ENCODE measurements around the gene TSACC. TPM values are rescaled to one million over a fixed set of nuclear protein-coding genes. Genes with fewer than 3 reads are reported as not detected.
"Not testable (repeated sequence)": the region's sequence is repeated elsewhere in the genome, so short reads cannot be mapped to it uniquely, and the experiment has no call there.

TSACC gene
- total and polyA plus RNA-seq, 12 donors = 0.70 to 4.2 (median 0.90) TPM; not detected in 3

- 32 to 43% (median 36%) methylated on average over 34 of the region's 34 CpGs for WGBS, 4 donors
- H3K36me3 ChIP-seq (replicated peaks in 1 of 2) = peaks cover 0 to 35% of the 10 kb centered on the region in 2 donors
- H3K4me3 ChIP-seq = peak overlapping the region; percentile 60 to 95 (median 86)
- peaks cover 15 to 22% of the 10 kb centered on the region in 2 donors for H3K4me1 ChIP-seq (replicated peaks in 1 of 2)
- H3K27me3 ChIP-seq = no peaks in the 10 kb centered on the region
- DNase-seq = peak in 2 of 7 donors; percentile 17 to 62
- no peaks in the 10 kb centered on the region for H3K9me3 ChIP-seq (replicated peaks in 1 of 3)
- peak overlapping the region in 4 of 5 donors; percentile 76 to 85 (median 82) for H3K27ac ChIP-seq
- TF ChIP-seq, protein P1, sequence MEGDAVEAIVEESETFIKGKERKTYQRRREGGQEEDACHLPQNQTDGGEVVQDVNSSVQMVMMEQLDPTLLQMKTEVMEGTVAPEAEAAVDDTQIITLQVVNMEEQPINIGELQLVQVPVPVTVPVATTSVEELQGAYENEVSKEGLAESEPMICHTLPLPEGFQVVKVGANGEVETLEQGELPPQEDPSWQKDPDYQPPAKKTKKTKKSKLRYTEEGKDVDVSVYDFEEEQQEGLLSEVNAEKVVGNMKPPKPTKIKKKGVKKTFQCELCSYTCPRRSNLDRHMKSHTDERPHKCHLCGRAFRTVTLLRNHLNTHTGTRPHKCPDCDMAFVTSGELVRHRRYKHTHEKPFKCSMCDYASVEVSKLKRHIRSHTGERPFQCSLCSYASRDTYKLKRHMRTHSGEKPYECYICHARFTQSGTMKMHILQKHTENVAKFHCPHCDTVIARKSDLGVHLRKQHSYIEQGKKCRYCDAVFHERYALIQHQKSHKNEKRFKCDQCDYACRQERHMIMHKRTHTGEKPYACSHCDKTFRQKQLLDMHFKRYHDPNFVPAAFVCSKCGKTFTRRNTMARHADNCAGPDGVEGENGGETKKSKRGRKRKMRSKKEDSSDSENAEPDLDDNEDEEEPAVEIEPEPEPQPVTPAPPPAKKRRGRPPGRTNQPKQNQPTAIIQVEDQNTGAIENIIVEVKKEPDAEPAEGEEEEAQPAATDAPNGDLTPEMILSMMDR (IDR thresholded peaks at IDR 0.05) = no peak
- TF ChIP-seq POLR2A (IDR thresholded peaks at IDR 0.05) = no peak
- intact Hi-C loops (cut with DNase I) = no loop called here
Measured at GRCh38 chr1:156337052-156337887, 1.1 kb upstream of the TSACC start.

DNA sequence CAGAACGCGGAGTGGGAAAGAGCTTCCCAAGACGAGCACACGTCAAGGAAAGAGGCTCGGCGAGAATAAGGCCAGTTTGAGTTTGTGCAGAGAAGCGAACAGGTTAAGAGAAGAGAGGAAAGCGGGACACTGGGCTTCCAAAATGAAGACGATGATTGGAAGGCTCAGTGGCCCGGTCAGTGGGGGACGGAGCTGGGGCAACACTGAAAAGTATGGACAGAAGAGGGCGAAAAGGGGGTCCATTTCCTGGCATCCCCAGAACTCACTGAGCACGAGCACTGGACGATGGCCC, 492 bp upstream of the TSACC start:
- peaks cover 0 to 30% of the 10 kb centered on the region in 2 donors for H3K36me3 ChIP-seq (replicated peaks in 1 of 2)
- no peaks in the 10 kb centered on the region for H3K9me3 ChIP-seq (replicated peaks in 1 of 3)
- peaks cover 15 to 22% of the 10 kb centered on the region in 2 donors for H3K4me1 ChIP-seq (replicated peaks in 1 of 2)
- DNase-seq = no peak
- intact Hi-C loops (cut with DNase I) = no loop called here
- no peaks in the 10 kb centered on the region for H3K27me3 ChIP-seq
- TF ChIP-seq, protein P1 (IDR thresholded peaks at IDR 0.05) = no peak
- H3K4me3 ChIP-seq = peak overlapping the region; percentile 60 to 95 (median 86)
- peak overlapping the region in 4 of 5 donors; percentile 76 to 85 (median 82) for H3K27ac ChIP-seq
- 0 to 1% (median 0%) methylated on average over 12 to 14 of the region's 14 CpGs for WGBS, 4 donors

DNA sequence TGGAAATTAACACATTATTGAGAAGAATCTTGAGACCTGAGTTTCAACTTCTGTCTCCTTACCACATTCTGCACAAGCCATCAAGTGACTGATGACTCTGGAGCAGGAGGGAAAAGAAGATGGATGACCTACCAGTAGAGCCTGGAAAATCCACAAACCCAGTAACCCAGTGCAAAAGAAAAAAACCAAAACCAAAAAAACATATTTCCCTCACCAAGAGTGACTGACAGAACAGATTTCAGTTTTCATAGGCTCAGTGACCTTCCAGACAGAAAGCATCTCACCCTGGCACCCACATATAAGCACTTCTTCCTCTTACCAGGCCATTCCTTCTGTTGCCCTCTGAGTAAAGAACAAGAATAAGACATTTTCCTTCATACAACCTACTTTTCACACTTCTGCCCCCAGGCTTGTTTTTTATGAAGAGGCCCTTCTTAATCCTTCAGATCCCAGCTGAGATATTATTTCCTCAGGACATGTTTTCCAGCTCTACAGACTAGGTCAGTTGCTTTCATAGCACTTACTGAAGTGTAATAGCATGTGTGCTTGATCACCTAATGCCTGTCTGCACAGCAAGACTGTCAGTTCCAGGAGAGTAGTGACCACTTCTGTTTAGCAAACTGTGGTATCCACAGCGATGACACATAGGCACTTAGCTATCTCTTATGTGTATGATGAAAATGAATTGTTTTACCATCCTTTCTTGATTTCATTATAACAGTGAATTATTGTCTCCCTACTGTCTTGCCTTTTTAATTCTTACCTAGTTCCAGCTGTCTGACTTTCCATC, 4.0 kb downstream of the TSACC start:
- Histone ChIP-seq H3K4me3 (no peak overlapping the region), H3K36me3 (replicated peaks in 1 of 2) (no peaks in the 10 kb centered on the region), H3K9me3 (replicated peaks in 1 of 3) (no peaks in the 10 kb centered on the region), H3K27me3 (no peaks in the 10 kb centered on the region), H3K27ac (no peak overlapping the region), H3K4me1 (replicated peaks in 1 of 2) (no peaks in the 10 kb centered on the region)
- intact Hi-C loops (cut with DNase I) = no loop called here
- TF ChIP-seq, protein P1 (IDR thresholded peaks at IDR 0.05) = no peak
- no peak for TF ChIP-seq POLR2A (IDR thresholded peaks at IDR 0.05)
- WGBS, 4 donors = 71 to 88% (median 82%) methylated on average over 1 of the region's 1 CpG
- DNase-seq = no peak

DNA sequence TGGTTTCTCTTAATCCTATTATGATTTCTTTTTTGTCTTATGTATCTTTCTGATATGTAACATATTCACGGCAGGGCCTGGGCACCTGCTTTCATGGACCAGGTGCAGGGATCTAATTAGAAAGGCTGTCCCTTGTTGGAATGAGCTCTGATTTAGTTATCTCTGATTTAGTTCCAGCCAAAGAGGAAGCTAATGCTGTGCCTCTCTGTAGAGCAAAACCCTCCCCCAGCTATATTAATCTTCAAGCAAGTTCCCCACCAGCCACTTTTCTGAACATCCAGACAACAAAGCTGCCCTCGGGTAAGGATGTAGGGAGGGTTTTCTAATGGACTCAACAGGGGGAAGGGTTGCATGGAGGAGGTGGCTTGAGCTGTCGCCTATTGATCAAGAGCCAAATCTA, 6.1 kb downstream of the TSACC start:
- Histone ChIP-seq H3K9me3 (replicated peaks in 1 of 3) (no peaks in the 10 kb centered on the region), H3K4me3 (no peak overlapping the region), H3K27me3 (no peaks in the 10 kb centered on the region), H3K27ac (no peak overlapping the region), H3K36me3 (replicated peaks in 1 of 2) (no peaks in the 10 kb centered on the region), H3K4me1 (replicated peaks in 1 of 2) (no peaks in the 10 kb centered on the region)
- DNase-seq = no peak
- intact Hi-C loops (cut with DNase I) = no loop called here
- WGBS, 4 donors = 67 to 77% (median 75%) methylated on average over 3 of the region's 3 CpGs
- TF ChIP-seq, protein P1 (IDR thresholded peaks at IDR 0.05) = no peak
- TF ChIP-seq POLR2A (IDR thresholded peaks at IDR 0.05) = no peak

- 87 to 96% (median 91%) methylated on average over 2 of the region's 2 CpGs for WGBS, 4 donors
- intact Hi-C loops (cut with DNase I); H3K4me1 ChIP-seq (replicated peaks in 1 of 2); DNase-seq; H3K4me3 ChIP-seq; H3K27me3 ChIP-seq; H3K36me3 ChIP-seq (replicated peaks in 1 of 2); H3K27ac ChIP-seq; H3K9me3 ChIP-seq (replicated peaks in 1 of 3): not testable (repeated sequence)
Measured at GRCh38 chr1:156346035-156346434, 7.7 kb downstream of the TSACC start.
